IMR-90 (cell line): ENCODE measurements around the gene BPIFA3. TPM values are rescaled to one million over a fixed set of nuclear protein-coding genes. Genes with fewer than 3 reads are reported as not detected.

ENCODE experiments used
- ATAC-seq: fragments of 200-7000 bp; cut with Tn5 transposase; 2 replicates; pipeline ENCODE4 v1.9.1; 2020; ENCODE audit warnings: low read depth, mild to moderate bottlenecking, moderate library complexity
- BruUV-seq: library from RNA; stranded (reverse); fragments of 400-500 nt; replicated peaks from 2 replicates; lab custom pipeline; 2021; lab: Mats Ljungman, UMichigan
- CTCF ChIA-PET: fragments of 300-600 bp; formaldehyde crosslinking; extraction: SDS; loops from one replicate; lab custom pipeline; 2021; ENCODE audit warnings: antibody characterized with exemption; lab: Yijun Ruan, JAX
- POLR2A ChIA-PET: fragments of 300-600 bp; sonication (Branson Sonifier 250); formaldehyde crosslinking; loops from one replicate; lab custom pipeline; 2022; ENCODE audit warnings: antibody characterized with exemption; ENCODE audit not compliant: unreplicated experiment; lab: Charles Lee
- DNase-seq: peaks from one replicate; pipeline ENCODE4 v3.0.0; 2013
- H2AFZ ChIP-seq: replicated peaks from 2 replicates; pipeline ENCODE3; 2013; ENCODE audit warnings: low read length, mild to moderate bottlenecking; ENCODE audit not compliant: poor library complexity
- H2AK5ac ChIP-seq: 2 replicates; pipeline ENCODE4 v1.6.1; 2013; ENCODE audit warnings: low read depth, low read length, inconsistent platforms
- H2AK9ac ChIP-seq: replicated peaks from 2 replicates; pipeline ENCODE3; 2013; ENCODE audit warnings: mild to moderate bottlenecking, low read depth, low read length, moderate library complexity; ENCODE audit not compliant: poor library complexity
- H2BK120ac ChIP-seq: 2 replicates; pipeline ENCODE4 v1.6.1; 2013; ENCODE audit warnings: low read depth, low read length, inconsistent platforms
- H2BK15ac ChIP-seq: 3 replicates; pipeline ENCODE4 v1.6.1; 2013; ENCODE audit warnings: low read depth, low read length, inconsistent platforms
- H2BK20ac ChIP-seq: 2 replicates; pipeline ENCODE4 v1.6.1; 2013; ENCODE audit warnings: low read depth, mild to moderate bottlenecking, inconsistent platforms, low read length, moderate library complexity
- H2BK5ac ChIP-seq: 2 replicates; pipeline ENCODE4 v1.6.1; 2013; ENCODE audit warnings: mild to moderate bottlenecking, low read depth, low read length, inconsistent platforms; ENCODE audit not compliant: poor library complexity, severe bottlenecking
- H3K14ac ChIP-seq: replicated peaks from 2 replicates; pipeline ENCODE4 v1.6.1; 2013; ENCODE audit warnings: low read depth, low read length, inconsistent platforms
- H3K18ac ChIP-seq: 2 replicates; pipeline ENCODE4 v1.6.1; 2013; ENCODE audit warnings: low read depth, low read length, control low read depth
- H3K23ac ChIP-seq: 2 replicates; pipeline ENCODE4 v1.6.1; 2013; ENCODE audit warnings: low read depth, low read length, inconsistent platforms
- H3K27ac ChIP-seq: 2 replicates; pipeline ENCODE4 v1.5.1; 2013; ENCODE audit warnings: mild to moderate bottlenecking, control low read depth, low read length; ENCODE audit not compliant: insufficient read depth
- H3K27me3 ChIP-seq: 2 replicates; pipeline ENCODE4 v1.6.1; 2013; ENCODE audit warnings: low read length; ENCODE audit not compliant: control insufficient read depth, insufficient read depth
- H3K36me3 ChIP-seq: 2 replicates; pipeline ENCODE4 v1.6.1; 2013; ENCODE audit warnings: low read length, mixed read lengths; ENCODE audit not compliant: control insufficient read depth, insufficient read depth
- H3K4ac ChIP-seq: 2 replicates; pipeline ENCODE4 v1.6.1; 2013; ENCODE audit warnings: low read depth, low read length, inconsistent platforms
- H3K4me1 ChIP-seq: 2 replicates; pipeline ENCODE4 v1.6.1; 2013; ENCODE audit warnings: low read length, mixed read lengths; ENCODE audit not compliant: control insufficient read depth, insufficient read depth
- H3K4me2 ChIP-seq: 2 replicates; pipeline ENCODE4 v1.6.1; 2013; ENCODE audit warnings: low read depth, mild to moderate bottlenecking, control low read depth, low read length, moderate library complexity
- H3K4me3 ChIP-seq: 2 replicates; pipeline ENCODE4 v1.5.1; 2013; ENCODE audit warnings: low read depth, mild to moderate bottlenecking, control low read depth, low read length, moderate library complexity; ENCODE audit not compliant: insufficient read depth
- H3K56ac ChIP-seq: 2 replicates; pipeline ENCODE4 v1.6.1; 2013; ENCODE audit warnings: low read length, inconsistent platforms; ENCODE audit not compliant: insufficient read depth; ENCODE audit errors: extremely low read depth
- H3K79me1 ChIP-seq, 2 experiments: 2 replicates each; pipeline ENCODE4 v1.6.1; 2013; ENCODE audit warnings: low read length in 2 of 2, inconsistent platforms in 1 of 2, low read depth in 1 of 2
- H3K9ac ChIP-seq: 2 replicates; pipeline ENCODE4 v1.6.1; 2013; ENCODE audit warnings: low read depth, low read length, control low read depth
- H3K9me1 ChIP-seq: 2 replicates; pipeline ENCODE4 v1.6.1; 2013; ENCODE audit warnings: low read length, inconsistent platforms; ENCODE audit not compliant: insufficient read depth
- H3K9me3 ChIP-seq: 2 replicates; pipeline ENCODE4 v1.6.1; 2013; ENCODE audit warnings: low read length; ENCODE audit not compliant: control insufficient read depth, insufficient read depth
- H4K20me1 ChIP-seq: 2 replicates; pipeline ENCODE4 v1.6.1; 2013; ENCODE audit warnings: low read length, inconsistent platforms; ENCODE audit not compliant: insufficient read depth
- H4K5ac ChIP-seq: 2 replicates; pipeline ENCODE4 v1.6.1; 2013; ENCODE audit warnings: mild to moderate bottlenecking, low read depth, low read length, control low read depth
- H4K8ac ChIP-seq, 2 experiments: 2 replicates each; pipeline ENCODE4 v1.6.1; 2013; ENCODE audit warnings: low read depth in 2 of 2, low read length in 2 of 2, control low read depth in 1 of 2, inconsistent platforms in 1 of 2
- H4K91ac ChIP-seq: 2 replicates; pipeline ENCODE4 v1.6.1; 2013; ENCODE audit warnings: low read depth, low read length, inconsistent platforms; ENCODE audit not compliant: insufficient read depth
- BHLHE40 ChIP-seq: fragments of 150-350 bp; IDR thresholded peaks from 2 replicates; pipeline ENCODE4 v1.6.1; 2016; ENCODE audit warnings: mild to moderate bottlenecking, low read depth, low read length
- CEBPB ChIP-seq: IDR thresholded peaks from 2 replicates; pipeline ENCODE4 v1.6.1; 2012; ENCODE audit warnings: low read depth, low read length, improper control_type of control experiment
- CHD1 ChIP-seq: IDR thresholded peaks from 2 replicates; pipeline ENCODE4 v1.6.1; 2012; ENCODE audit warnings: low read depth, low read length, improper control_type of control experiment
- FOS ChIP-seq: fragments of 150-350 bp; IDR thresholded peaks from 2 replicates; pipeline ENCODE4 v1.6.1; 2016; ENCODE audit warnings: low read depth, low read length
- MAFK ChIP-seq: IDR thresholded peaks from 2 replicates; pipeline ENCODE4 v1.6.1; 2012; ENCODE audit warnings: low read depth, low read length, improper control_type of control experiment
- MAZ ChIP-seq: IDR thresholded peaks from 2 replicates; pipeline ENCODE4 v1.6.1; 2012; ENCODE audit warnings: low read depth, mild to moderate bottlenecking, low read length, improper control_type of control experiment, moderate library complexity, borderline replicate concordance
- MXI1 ChIP-seq: IDR thresholded peaks from 2 replicates; pipeline ENCODE4 v1.6.1; 2012; ENCODE audit warnings: low read depth, mild to moderate bottlenecking, low read length, moderate library complexity, borderline replicate concordance
- POLR2A ChIP-seq: IDR thresholded peaks from 2 replicates; pipeline ENCODE4 v1.6.1; 2012; ENCODE audit warnings: mild to moderate bottlenecking, low read depth, low read length
- RCOR1 ChIP-seq: IDR thresholded peaks from 2 replicates; pipeline ENCODE4 v1.6.1; 2012; ENCODE audit warnings: mild to moderate bottlenecking, low read length, improper control_type of control experiment; ENCODE audit not compliant: insufficient replicate concordance
- RFX5 ChIP-seq: IDR thresholded peaks from 2 replicates; pipeline ENCODE4 v1.8.0; 2012; ENCODE audit warnings: low read depth, mild to moderate bottlenecking, low read length, moderate library complexity
- SMC3 ChIP-seq: fragments of 150-350 bp; IDR thresholded peaks from 2 replicates; pipeline ENCODE4 v1.6.1; 2016; ENCODE audit warnings: low read depth, mild to moderate bottlenecking, antibody characterized with exemption, low read length, moderate library complexity
- WGBS, 2 experiments: methylation state at CpG; one replicate each; pipeline versions ENCODE4 v1.1.5 to v1.1.7; 2013; ENCODE audit warnings: missing lambda C conversion rate in 2 of 2; ENCODE audit not compliant: insufficient read length in 1 of 2; ENCODE audit errors: extremely low coverage in 2 of 2; 5-methylcytosine and 5-hydroxymethylcytosine counted together
- dilution Hi-C: fragments of 300-500 bp; cut with HindIII; formaldehyde crosslinking; loops from one replicate; pipeline ENCODE4 v1.14.3; 2018; ENCODE audit warnings: low sequenced_read_pairs; ENCODE audit not compliant: unreplicated experiment
- in situ Hi-C: fragments of 300-500 bp; cut with MboI; formaldehyde crosslinking; loops from 3 replicates; pipeline ENCODE4 v1.14.3; 2019; ENCODE audit warnings: low sequenced_read_pairs, inconsistent platforms, mixed read lengths
- intact Hi-C: fragments of 100-400 bp; cut with micrococcal nuclease; formaldehyde crosslinking; loops from 2 replicates; pipeline ENCODE4 v1.10.0; 2022
- polyA plus RNA-seq, 3 experiments: library from polyadenylated mRNA; depleted of rRNA; stranded (reverse); fragments of >200 nt; gene quantifications; 2 replicates each; pipeline ENCODE4 v1.2.3, GENCODE V29; 2012; ENCODE audit warnings: low replicate concordance in 1 of 3
- total RNA-seq: library from RNA; depleted of rRNA; stranded (reverse); fragments of >200 nt; gene quantifications from 2 replicates; pipeline ENCODE4 v1.2.3, GENCODE V29; 2012
- TF ChIP-seq, protein P1 (sequence below): fragments of 150-350 bp; IDR thresholded peaks from 2 replicates; pipeline ENCODE4 v1.6.1; 2017; ENCODE audit warnings: mild to moderate bottlenecking, antibody characterized with exemption, low read length, low read depth
- TF ChIP-seq, protein P2 (sequence below): fragments of 150-350 bp; IDR thresholded peaks from 2 replicates; pipeline ENCODE4 v1.6.1; 2016; ENCODE audit warnings: low read depth, mild to moderate bottlenecking, low read length, moderate library complexity, borderline replicate concordance
- TF ChIP-seq, protein P3 (sequence below): conservative IDR thresholded peaks from 2 replicates; pipeline ENCODE4 v1.5.1; 2012; ENCODE audit warnings: mild to moderate bottlenecking, low read depth, low read length, improper control_type of control experiment

The BPIFA3 gene
- total and polyA plus RNA-seq, 2 of the 4 experiments (the other 2 are of a cell fraction) = not detected

DNA sequence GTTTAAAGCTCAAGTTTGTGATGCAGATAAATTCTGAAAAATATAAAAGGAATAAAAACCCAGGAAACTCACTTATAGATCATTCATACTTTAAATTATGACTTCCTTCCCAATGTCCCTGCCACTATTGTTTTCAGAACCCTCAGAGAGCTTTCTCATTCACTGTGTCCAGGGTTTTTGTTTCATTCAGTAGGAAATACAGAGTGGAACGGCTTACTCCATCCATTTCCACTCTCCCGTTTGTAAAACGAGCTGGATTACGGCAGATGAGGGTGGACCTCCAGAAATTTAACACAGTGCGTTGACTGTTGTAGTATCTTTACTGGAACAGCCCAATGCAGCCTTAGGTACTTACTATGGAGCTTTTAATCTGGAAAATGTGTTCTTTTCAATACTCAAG is 42.2 kb downstream of the BPIFA3 start:
- in situ Hi-C loops = no loop called here
- no TSS peak for BruUV-seq
- Histone ChIP-seq H2BK15ac (no peak overlapping the region), H3K79me1 (no peaks in the 10 kb centered on the region), H3K18ac (no peak overlapping the region), H2AK9ac (no peak overlapping the region), H3K56ac (no peak overlapping the region), H4K5ac (no peak overlapping the region), H3K14ac (no peak overlapping the region), H4K20me1 (no peaks in the 10 kb centered on the region), H2BK20ac (no peak overlapping the region), H4K91ac (no peak overlapping the region), H3K27me3 (peaks cover 1% of the 10 kb centered on the region; the same call in 1 of the 2 replicates), H3K9ac (no peak overlapping the region), H4K8ac (no peak overlapping the region), H2AFZ (no peak overlapping the region), H3K4ac (no peak overlapping the region), H3K9me1 (no peaks in the 10 kb centered on the region), H3K4me3 (no peak overlapping the region), H3K23ac (no peak overlapping the region), H3K27ac (no peak overlapping the region), H3K4me2 (no peak overlapping the region), H3K9me3 (no peaks in the 10 kb centered on the region), H2BK5ac (no peak overlapping the region), H2AK5ac (no peak overlapping the region), H3K4me1 (no peaks in the 10 kb centered on the region), H3K36me3 (no peaks in the 10 kb centered on the region), H2BK120ac (no peak overlapping the region)
- TF ChIP-seq FOS (no peak), SMC3 (no peak), POLR2A (no peak), RFX5 (no peak), MAFK (no peak), RCOR1 (no peak), MXI1 (no peak), BHLHE40 (no peak), MAZ (no peak), CEBPB (no peak), CHD1 (no peak)
- TF ChIP-seq, protein P1, sequence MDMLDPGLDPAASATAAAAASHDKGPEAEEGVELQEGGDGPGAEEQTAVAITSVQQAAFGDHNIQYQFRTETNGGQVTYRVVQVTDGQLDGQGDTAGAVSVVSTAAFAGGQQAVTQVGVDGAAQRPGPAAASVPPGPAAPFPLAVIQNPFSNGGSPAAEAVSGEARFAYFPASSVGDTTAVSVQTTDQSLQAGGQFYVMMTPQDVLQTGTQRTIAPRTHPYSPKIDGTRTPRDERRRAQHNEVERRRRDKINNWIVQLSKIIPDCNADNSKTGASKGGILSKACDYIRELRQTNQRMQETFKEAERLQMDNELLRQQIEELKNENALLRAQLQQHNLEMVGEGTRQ = no peak
- TF ChIP-seq, protein P2, sequence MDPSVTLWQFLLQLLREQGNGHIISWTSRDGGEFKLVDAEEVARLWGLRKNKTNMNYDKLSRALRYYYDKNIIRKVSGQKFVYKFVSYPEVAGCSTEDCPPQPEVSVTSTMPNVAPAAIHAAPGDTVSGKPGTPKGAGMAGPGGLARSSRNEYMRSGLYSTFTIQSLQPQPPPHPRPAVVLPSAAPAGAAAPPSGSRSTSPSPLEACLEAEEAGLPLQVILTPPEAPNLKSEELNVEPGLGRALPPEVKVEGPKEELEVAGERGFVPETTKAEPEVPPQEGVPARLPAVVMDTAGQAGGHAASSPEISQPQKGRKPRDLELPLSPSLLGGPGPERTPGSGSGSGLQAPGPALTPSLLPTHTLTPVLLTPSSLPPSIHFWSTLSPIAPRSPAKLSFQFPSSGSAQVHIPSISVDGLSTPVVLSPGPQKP = no peak
- TF ChIP-seq, protein P3, sequence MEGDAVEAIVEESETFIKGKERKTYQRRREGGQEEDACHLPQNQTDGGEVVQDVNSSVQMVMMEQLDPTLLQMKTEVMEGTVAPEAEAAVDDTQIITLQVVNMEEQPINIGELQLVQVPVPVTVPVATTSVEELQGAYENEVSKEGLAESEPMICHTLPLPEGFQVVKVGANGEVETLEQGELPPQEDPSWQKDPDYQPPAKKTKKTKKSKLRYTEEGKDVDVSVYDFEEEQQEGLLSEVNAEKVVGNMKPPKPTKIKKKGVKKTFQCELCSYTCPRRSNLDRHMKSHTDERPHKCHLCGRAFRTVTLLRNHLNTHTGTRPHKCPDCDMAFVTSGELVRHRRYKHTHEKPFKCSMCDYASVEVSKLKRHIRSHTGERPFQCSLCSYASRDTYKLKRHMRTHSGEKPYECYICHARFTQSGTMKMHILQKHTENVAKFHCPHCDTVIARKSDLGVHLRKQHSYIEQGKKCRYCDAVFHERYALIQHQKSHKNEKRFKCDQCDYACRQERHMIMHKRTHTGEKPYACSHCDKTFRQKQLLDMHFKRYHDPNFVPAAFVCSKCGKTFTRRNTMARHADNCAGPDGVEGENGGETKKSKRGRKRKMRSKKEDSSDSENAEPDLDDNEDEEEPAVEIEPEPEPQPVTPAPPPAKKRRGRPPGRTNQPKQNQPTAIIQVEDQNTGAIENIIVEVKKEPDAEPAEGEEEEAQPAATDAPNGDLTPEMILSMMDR = no peak
- ATAC-seq (no peak), DNase-seq (no peak)
- CTCF ChIA-PET = no interaction called here
- POLR2A ChIA-PET = no interaction called here
- WGBS, 2 experiments = 100% methylated on average over 2 of the region's 5 CpGs; no CpG with 5 or more reads in 1 of the 2 experiments
- dilution Hi-C loops = no loop called here
- intact Hi-C loops = no loop called here
